GM19025 (cell line): ENCODE data around the gene RAB3D.
A peak's percentile ranks its signal among the peaks of the same experiment; 100 is the strongest.
"Not testable (repeated sequence)": the region's sequence is repeated elsewhere in the genome, so short reads cannot be mapped to it uniquely, and the experiment has no call there.

Experiments
- ATAC-seq: cut with Tn5 transposase; IDR thresholded peaks from one replicate; pipeline ENCODE4 v1.9.1; 2021; ENCODE audit warnings: mild to moderate bottlenecking, low read depth, moderate library complexity; ENCODE audit not compliant: unreplicated experiment

The RAB3D gene

GRCh38 chr19:11339254-11340098 is at the start of gene RAB3D:
TSS of gene RAB3D (minus strand) at chr19:11339657. CDS start at chr19:11337399, 2,258 bp downstream.
- peak; percentile 80 for ATAC-seq

DNA sequence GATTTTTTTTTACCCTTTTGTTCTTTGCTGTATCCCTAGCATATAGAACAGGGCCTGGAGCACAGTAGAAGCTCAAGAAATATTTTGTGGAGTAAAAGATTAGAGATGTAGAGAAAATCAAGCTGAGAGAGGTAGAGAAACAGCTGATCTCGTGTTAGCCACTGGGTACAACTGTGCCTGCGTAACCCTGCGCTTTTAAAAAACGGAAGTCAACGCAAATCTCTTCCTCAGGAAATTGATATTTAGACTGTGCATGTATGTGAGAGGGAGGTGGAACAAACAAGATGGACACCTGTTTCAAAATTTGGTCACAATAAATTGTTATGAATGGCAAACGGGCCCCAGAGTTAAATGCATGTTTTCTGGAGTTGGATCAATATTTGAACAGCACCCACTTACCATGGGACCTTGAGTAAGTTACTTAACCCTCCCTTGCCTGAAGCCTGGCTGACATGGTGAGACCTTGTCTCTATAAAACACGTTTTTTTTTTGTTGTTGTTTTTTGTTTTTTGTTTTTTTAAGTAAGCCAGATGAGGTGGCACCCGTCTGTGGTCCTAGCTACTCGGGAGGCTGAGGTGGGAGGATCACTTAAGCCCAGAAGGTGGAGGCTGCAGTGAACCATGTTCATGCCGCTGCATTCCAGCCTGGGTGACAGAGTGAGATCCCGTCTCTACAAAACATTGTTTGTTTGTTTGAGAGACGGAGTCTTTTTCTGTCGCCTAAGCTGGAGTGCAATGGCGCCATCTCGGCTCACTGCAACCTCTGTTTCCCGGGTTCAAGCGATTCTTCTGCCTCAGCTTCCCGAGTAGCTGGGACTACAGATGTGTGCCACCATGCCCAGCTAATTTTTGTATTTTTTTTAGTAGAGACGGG is 47.9 kb upstream of the RAB3D start:
- no peak for ATAC-seq

DNA sequence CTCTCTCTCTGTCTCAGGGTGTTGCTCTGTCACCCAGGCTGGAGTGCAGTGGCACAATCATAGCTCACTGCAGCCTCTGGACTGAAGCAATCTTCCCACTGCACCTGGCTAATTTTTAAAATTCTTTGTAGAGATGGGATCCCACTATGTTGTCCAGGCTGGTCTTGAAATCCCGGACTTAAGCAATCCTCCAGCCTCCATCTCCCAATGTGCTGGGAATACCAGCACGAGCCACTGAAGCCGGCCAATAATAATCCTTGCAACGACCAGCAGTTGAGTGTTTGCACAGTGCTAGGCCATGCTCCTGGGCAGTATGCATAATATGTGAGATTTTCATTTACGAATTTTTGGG is 45.3 kb upstream of the RAB3D start:
- ATAC-seq, result no peak

DNA sequence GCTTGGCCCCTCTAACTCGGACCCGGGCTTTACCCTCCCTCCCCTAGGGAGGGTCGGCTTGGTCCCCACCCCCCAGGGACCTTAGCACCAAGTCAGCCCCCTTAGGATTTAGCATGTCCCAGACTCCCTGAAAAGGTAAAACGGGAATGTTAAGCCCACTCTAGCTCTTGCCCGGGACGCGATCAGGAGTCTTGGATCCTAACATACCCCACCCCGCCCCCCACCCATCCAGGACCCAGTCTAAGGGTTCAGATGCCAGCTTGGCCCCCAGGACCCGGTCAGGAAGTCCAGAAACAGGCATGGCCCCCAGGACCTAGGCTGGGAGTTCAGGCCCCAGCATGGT is 44.2 kb upstream of the RAB3D start:
- no peak for ATAC-seq

DNA sequence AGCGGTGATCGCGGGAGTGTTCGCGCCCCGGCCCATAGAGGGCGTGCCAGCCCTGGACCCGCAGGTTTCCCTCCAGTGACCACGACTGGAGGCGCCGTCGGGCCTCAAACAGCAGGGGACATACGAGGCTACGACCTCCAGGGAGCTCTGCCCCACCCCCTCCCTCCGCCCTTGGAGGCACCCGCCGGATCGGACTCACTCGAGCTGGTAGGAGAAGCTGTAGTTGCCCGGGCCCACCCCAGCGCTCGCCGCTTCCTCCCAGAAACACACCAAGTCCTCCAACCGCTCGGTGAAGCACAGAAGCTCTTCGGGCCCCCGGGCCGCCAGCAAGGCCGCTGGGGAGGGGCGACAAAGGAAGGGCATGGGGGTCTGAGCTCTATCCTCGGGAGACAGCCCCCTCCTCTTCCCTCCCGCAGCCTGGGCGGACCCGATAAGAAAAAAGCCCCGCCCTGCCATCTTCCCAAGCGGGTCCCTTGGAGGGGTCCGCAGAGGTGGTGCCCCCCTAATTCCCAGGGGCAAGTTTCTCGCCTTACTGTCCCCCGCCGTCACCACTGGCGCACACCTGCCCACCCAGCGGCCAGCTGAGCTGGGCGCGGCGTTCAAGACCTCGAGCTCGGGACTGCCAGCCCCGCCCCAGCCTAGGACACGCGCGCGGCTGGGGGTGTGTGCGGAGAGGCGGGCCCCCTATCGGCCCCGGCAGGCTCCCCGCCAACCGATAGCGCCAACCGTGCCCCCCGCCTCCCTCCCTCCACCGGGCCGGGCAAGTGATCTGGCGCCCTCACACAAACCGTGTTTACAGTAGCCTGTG is 43.6 kb upstream of the RAB3D start:
- no peak for ATAC-seq

- peak; percentile 73 for ATAC-seq
These were observed 41.4 kb upstream of the RAB3D start for GRCh38 chr19:11380653-11381537.

DNA sequence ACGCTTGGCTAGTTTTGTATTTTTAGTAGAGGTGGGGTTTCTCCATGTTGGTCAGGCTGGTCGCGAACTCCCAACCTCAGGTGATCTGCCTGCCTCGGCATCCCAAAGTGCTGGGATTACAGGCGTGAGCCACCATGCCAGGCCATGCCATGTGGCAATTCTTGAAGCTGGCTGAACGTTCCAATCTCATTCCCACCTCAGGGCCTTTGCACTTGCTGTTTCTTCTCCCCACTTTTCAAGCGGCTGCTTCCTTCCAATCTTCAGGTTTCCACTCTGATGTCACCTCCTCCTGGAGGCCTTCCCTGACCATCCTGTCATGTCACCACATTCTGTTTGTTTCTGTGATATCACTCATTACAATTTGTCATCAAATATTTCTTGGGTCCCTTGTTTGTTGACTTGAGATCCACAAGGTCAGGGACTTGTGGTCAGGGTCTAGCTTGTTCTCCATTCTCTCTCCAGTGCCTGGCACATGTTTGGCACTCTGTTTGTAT is 40.4 kb upstream of the RAB3D start:
- ATAC-seq, result no peak

DNA sequence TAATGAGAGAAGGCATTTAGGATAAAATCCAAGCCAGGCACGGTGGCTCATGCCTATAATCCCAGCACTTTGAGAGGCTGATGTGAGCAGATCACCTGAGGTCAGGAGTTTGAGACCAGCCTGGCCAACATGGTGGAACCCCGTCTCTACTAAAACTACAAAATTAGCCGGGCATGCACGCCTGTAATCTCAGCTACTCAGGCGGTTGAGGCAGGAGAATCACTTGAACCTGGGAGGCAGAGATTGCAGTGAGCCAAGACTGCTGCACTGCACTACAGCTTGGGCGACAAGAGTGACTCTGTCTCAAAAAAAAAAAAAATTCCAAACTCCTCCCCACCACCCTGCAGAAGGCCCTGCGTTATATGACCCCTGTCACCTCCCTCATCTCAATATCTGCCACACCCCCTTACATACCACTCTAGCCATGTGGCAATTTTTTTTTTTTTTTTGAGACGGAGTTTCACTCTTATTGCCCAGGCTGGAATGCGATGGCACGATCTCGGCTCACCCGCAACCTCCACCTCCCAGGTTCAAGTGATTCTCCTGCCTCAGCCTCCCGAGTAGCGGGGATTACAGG is 39.9 kb upstream of the RAB3D start:
- not testable (repeated sequence) for ATAC-seq

DNA sequence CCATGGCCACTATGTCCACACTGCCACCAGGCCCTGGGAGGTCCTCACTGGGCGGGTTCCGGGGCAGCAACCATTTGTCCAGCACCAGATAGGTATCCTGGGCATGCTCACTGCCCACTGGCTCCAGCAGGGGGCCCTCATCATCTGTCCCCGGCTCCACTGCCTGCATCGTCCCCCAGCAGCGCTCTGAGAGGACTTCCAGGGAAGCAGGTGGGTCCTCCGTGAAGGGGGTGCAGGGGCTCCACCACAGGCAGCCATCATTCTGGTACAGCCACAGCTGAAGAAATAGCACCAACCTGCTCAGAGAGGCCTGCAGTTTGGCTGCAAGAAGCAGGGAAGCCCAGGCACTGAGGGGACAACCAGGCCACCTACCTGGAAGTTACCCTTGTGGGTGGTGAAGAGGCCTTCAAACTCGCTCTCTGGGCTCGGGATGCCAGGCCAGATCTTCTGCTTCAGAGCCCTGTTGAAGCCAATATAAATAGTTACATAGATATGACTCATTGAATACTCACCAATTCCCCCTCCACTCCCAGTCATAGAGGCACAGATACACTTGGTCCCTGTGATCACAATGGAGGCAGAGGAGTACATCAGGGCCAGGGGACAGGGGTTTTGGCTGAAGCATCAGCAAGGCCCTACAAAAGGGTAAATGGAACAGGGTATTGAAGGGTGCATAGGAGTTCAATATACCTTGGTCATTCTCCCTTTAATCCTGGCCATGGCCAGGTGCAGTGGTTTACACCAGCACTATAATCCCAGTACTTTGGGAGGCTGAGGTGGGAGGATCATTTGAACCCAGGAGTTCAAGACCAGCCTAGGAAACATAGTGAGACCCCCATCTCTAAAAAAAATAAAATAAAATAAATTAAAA is 39.1 kb upstream of the RAB3D start:
- ATAC-seq, result no peak

DNA sequence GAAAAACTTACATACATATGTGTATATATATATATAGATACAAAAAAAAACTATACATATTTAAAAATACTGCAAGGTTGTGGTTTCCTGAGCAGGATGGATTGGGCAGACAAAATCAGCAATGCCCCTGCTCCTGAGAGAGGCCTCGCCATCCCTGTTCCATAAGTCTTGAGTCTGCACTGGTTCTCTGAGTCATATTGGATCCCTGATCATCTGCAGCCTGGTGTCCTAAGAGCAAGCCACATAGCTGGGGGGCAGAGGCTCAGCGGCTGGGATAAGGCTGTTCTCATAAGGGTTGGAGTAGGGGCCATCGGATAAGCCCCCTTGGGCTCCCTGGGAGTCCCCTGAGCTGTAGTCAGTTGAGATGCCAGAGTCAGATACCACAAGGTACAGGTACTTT is 38.3 kb upstream of the RAB3D start:
- ATAC-seq, result no peak

DNA sequence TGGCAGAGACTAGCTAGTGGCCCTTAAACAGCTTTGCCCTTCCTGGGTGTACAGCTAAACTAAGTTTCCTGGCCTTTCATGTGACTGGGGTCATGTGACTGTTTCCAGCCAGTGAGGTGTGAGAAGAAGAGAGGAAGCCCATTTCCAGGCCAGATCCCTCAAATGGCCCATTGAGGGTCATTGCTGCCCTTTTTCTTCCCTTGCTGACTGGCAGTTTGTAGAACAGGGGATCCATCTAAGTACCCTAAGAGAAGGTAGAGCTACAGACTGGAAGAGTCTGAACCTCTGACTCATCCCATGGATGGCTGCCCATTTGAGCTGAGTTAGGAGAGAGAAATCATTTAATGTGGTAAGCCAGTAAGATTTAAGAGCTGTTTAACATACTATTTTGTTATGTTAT is 37.8 kb upstream of the RAB3D start:
- no peak for ATAC-seq

DNA sequence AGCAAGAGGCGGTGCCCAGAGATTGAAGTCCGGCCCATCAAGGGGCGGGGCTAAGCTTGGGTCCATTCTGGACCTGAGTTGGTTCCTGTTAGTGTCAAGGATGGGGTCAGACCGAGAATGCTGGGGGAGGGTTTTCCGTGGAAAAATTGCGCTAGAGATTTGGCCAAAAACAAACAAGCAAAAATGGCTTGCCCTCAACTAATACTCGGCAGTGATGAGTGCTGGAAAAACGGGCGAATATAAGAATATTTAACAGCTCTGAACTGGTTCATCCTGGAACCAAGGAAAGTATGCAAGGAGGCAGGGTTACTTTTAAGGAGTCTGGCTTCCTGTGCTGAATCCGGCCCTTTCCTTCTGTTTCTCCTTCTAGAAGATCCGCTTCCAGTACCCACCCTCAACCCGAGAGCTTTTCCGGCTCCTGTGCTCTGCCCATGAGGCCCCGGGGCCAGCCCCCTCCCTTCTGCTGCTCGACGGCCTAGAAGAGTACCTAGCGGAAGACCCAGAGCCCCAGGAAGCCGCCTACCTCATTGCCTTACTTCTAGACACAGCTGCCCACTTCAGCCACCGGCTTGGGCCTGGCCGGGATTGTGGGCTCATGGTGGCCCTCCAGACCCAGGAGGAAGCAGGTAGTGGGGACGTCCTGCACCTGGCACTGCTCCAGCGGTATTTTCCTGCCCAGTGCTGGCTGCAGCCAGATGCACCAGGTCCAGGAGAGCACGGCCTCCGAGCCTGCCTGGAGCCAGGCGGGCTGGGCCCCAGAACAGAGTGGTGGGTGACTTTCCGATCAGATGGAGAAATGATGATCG is 35.9 kb upstream of the RAB3D start:
- no peak for ATAC-seq

DNA sequence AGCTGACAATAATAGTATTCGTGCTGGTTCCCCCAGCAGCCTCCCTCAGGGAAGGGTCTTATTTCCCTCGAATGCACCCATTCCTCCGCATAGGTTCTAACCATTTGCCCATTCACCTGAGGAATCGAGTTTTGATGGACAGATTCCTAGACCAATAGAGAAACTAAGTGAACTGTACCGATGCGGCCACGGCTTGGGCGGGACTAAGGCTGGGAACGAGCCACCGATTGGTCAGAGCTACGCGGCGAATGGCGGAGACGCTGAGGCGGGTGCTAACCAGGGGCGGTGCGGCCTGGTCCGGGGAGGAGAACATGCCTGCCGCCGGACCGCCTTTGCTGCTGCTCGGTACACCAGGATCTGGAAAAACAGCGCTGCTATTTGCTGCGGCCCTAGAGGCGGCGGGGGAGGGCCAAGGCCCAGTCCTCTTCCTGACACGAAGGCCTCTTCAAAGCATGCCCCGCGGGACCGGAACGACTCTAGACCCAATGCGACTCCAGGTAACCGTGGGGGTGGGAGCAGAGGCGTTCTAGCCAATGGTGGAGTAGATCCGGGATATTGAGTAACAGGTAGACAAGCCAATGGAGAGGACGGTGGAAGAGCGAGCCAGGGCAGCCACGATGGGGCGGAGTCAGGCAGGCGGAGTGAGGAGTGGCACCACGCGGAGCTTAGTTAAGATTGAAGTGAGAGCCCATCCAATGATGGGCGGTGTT is 35.1 kb upstream of the RAB3D start, which contains the start of gene SWSAP1:
TSS of gene SWSAP1 (plus strand) at position 234 of the 710 bp plus-strand sequence. CDS start at position 249, 15 bp downstream.
- peak; percentile 91 for ATAC-seq

GRCh38 chr19:11373885-11374432 is 34.5 kb upstream of the RAB3D start:
- no peak for ATAC-seq

DNA sequence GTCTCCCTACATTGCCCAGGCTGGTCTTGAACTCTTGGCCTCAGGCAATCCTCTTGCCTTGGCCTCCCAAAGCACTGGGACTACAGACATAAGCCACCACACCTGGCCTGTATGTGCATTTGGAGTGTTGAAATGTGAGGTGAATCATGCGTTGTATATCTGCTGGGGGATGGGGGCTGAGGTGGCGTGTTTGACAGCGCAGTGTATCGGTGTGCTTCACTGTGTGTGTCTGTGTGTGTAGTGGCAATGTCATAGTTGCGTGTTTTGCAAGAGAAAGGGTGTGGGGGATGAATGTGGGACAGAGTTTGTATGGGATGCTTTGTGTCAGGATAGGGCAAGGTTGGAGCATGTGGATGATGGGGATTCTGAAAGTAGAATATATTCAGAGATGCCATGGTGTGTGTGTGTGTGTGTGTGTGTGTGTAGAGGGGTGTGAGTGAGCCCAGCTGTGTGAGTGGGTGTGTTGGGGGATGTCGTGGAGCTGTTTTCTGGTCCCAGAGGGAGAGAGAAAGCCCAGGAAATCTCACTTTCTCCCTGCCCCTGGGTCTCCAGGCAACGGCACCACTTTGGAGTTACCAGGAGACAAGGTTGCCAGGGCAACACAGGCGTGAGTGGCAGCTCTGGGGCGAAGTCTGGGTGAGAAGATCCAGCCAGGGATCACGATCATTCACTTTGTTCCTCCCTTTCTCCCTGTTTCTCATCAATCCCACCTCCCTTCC is 33.9 kb upstream of the RAB3D start:
- no peak for ATAC-seq

- no peak for ATAC-seq
These were observed 31.3 kb upstream of the RAB3D start for GRCh38 chr19:11370744-11371143.
